WTC11 (cell line): ENCODE measurements around the gene RASL11B.

Experiments used
- CTCF ChIP-seq: fragments of 200-600 bp; IDR thresholded peaks from 2 replicates; pipeline ENCODE4 v1.8.0; 2022; ENCODE audit warnings: antibody characterized with exemption
- ELF4 ChIP-seq: sonication (generic); formaldehyde crosslinking; IDR thresholded peaks from 2 replicates; pipeline ENCODE4 v1.8.1; 2022; ENCODE audit warnings: low read depth, mild to moderate bottlenecking, moderate library complexity, missing genetic modification reagents
- IRF2 ChIP-seq: sonication (generic); formaldehyde crosslinking; IDR thresholded peaks from 2 replicates; pipeline ENCODE4 v1.8.0; 2022; ENCODE audit warnings: low read depth, missing genetic modification reagents, borderline replicate concordance
- MAX ChIP-seq: sonication (generic); formaldehyde crosslinking; IDR thresholded peaks from 2 replicates; pipeline ENCODE4 v1.8.0; 2022; ENCODE audit warnings: mild to moderate bottlenecking, missing genetic modification reagents
- OVOL2 ChIP-seq: fragments of 250-450 bp; sonication (Bioruptor Pico); IDR thresholded peaks from 2 replicates; pipeline ENCODE4 v1.9.0; 2021; ENCODE audit warnings: mild to moderate bottlenecking, borderline replicate concordance
- SMAD4 ChIP-seq: sonication (generic); formaldehyde crosslinking; IDR thresholded peaks from 2 replicates; pipeline ENCODE4 v1.8.0; 2022; ENCODE audit warnings: mild to moderate bottlenecking, missing genetic modification reagents
- TEAD4 ChIP-seq: sonication (generic); formaldehyde crosslinking; IDR thresholded peaks from 2 replicates; pipeline ENCODE4 v1.8.0; 2022; ENCODE audit warnings: mild to moderate bottlenecking, missing genetic modification reagents
- ZNF263 ChIP-seq: sonication (generic); formaldehyde crosslinking; IDR thresholded peaks from 2 replicates; pipeline ENCODE4 v1.8.1; 2022; ENCODE audit warnings: low read depth, mild to moderate bottlenecking, moderate library complexity, missing genetic modification reagents
- ZNF317 ChIP-seq: sonication (generic); formaldehyde crosslinking; IDR thresholded peaks from 2 replicates; pipeline ENCODE4 v1.8.1; 2023; ENCODE audit warnings: low read depth, mild to moderate bottlenecking, moderate library complexity, missing genetic modification reagents, borderline replicate concordance
- ZNF416 ChIP-seq: fragments of 250-450 bp; sonication (Bioruptor Pico); IDR thresholded peaks from 2 replicates; pipeline ENCODE4 v1.9.0; 2021; ENCODE audit warnings: mild to moderate bottlenecking, inconsistent platforms
- TF ChIP-seq, protein P1 (sequence below): sonication (generic); formaldehyde crosslinking; IDR thresholded peaks from 2 replicates; pipeline ENCODE4 v1.8.1; 2022; ENCODE audit warnings: mild to moderate bottlenecking, missing genetic modification reagents, moderate library complexity, borderline replicate concordance
- TF ChIP-seq, protein P2 (sequence below): sonication (generic); formaldehyde crosslinking; IDR thresholded peaks from 2 replicates; pipeline ENCODE4 v1.8.1; 2023; ENCODE audit warnings: mild to moderate bottlenecking, missing genetic modification reagents, moderate library complexity

GRCh38 chr4:52850406-52851124 is 11.6 kb upstream of the RASL11B start:
- TF ChIP-seq CTCF (no peak), IRF2 (CRISPR knock-in tag) (no peak), ELF4 (no peak), MAX (CRISPR knock-in tag) (no peak), ZNF416 (no peak), TEAD4 (CRISPR knock-in tag) (no peak), ZNF317 (no peak), OVOL2 (CRISPR knock-in tag) (no peak), ZNF263 (CRISPR knock-in tag) (no peak), SMAD4 (CRISPR knock-in tag) (no peak)
- TF ChIP-seq, protein P1, sequence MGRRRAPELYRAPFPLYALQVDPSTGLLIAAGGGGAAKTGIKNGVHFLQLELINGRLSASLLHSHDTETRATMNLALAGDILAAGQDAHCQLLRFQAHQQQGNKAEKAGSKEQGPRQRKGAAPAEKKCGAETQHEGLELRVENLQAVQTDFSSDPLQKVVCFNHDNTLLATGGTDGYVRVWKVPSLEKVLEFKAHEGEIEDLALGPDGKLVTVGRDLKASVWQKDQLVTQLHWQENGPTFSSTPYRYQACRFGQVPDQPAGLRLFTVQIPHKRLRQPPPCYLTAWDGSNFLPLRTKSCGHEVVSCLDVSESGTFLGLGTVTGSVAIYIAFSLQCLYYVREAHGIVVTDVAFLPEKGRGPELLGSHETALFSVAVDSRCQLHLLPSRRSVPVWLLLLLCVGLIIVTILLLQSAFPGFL (CRISPR knock-in tag) = no peak
- TF ChIP-seq, protein P2, sequence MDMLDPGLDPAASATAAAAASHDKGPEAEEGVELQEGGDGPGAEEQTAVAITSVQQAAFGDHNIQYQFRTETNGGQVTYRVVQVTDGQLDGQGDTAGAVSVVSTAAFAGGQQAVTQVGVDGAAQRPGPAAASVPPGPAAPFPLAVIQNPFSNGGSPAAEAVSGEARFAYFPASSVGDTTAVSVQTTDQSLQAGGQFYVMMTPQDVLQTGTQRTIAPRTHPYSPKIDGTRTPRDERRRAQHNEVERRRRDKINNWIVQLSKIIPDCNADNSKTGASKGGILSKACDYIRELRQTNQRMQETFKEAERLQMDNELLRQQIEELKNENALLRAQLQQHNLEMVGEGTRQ (CRISPR knock-in tag) = no peak
